ENCODE measurements around the gene BCL2A1. TPM values are rescaled to one million over a fixed set of nuclear protein-coding genes. Genes with fewer than 3 reads are reported as not detected.
"Not testable (repeated sequence)": the region's sequence is repeated elsewhere in the genome, so short reads cannot be mapped to it uniquely, and the experiment has no call there.

Gene BCL2A1
- total and polyA plus RNA-seq, 8 donors, result 0.20 to 5.2 (median 1.0) TPM; not detected in 1

GRCh38 chr15:79943820-79944219 lies 27.2 kb downstream of the BCL2A1 start:
- Histone ChIP-seq H3K4me1 (no peaks in the 10 kb centered on the region), H3K27ac (no peak overlapping the region), H3K4me3 (no peak overlapping the region), H3K27me3 (no peaks in the 10 kb centered on the region), H3K9me3 (no peaks in the 10 kb centered on the region), H3K36me3 (no peaks in the 10 kb centered on the region)
- ATAC-seq, result no peak
- FAIRE-seq, result no peak
- TF ChIP-seq, protein P1, sequence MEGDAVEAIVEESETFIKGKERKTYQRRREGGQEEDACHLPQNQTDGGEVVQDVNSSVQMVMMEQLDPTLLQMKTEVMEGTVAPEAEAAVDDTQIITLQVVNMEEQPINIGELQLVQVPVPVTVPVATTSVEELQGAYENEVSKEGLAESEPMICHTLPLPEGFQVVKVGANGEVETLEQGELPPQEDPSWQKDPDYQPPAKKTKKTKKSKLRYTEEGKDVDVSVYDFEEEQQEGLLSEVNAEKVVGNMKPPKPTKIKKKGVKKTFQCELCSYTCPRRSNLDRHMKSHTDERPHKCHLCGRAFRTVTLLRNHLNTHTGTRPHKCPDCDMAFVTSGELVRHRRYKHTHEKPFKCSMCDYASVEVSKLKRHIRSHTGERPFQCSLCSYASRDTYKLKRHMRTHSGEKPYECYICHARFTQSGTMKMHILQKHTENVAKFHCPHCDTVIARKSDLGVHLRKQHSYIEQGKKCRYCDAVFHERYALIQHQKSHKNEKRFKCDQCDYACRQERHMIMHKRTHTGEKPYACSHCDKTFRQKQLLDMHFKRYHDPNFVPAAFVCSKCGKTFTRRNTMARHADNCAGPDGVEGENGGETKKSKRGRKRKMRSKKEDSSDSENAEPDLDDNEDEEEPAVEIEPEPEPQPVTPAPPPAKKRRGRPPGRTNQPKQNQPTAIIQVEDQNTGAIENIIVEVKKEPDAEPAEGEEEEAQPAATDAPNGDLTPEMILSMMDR (IDR thresholded peaks at IDR 0.05), result no peak
- DNase-seq, result no peak
- intact Hi-C loops (cut with DNase I), result no loop called here
- WGBS, 2 donors, result 59 to 68% methylated on average over 1 of the region's 1 CpG

GRCh38 chr15:79942741-79943481 lies 28.1 kb downstream of the BCL2A1 start:
- WGBS, 2 donors, result 75 to 76% methylated on average over 7 of the region's 7 CpGs
- ATAC-seq (no peak), FAIRE-seq (no peak)

GRCh38 chr15:79939399-79939798 lies 31.6 kb downstream of the BCL2A1 start:
- H3K4me1 ChIP-seq, result no peaks in the 10 kb centered on the region
- TF ChIP-seq, protein P1 (IDR thresholded peaks at IDR 0.05), result no peak
- DNase-seq (no peak), FAIRE-seq (no peak), ATAC-seq (no peak)
- H3K27ac ChIP-seq, result no peak overlapping the region
- H3K36me3 ChIP-seq, result no peaks in the 10 kb centered on the region
- no peaks in the 10 kb centered on the region for H3K9me3 ChIP-seq
- intact Hi-C loops (cut with DNase I), result no loop called here
- WGBS, 2 donors, result 80 to 86% methylated on average over 4 of the region's 4 CpGs
- no peak overlapping the region for H3K4me3 ChIP-seq
- no peaks in the 10 kb centered on the region for H3K27me3 ChIP-seq

More at GRCh38 chr15:79942741-79943481, 28.1 kb downstream of the BCL2A1 start:
- no peak overlapping the region for H3K4me3 ChIP-seq
- no peaks in the 10 kb centered on the region for H3K4me1 ChIP-seq
- DNase-seq, result no peak
- H3K36me3 ChIP-seq, result no peaks in the 10 kb centered on the region
- intact Hi-C loops (cut with DNase I), result no loop called here
- no peaks in the 10 kb centered on the region for H3K9me3 ChIP-seq
- TF ChIP-seq, protein P1 (IDR thresholded peaks at IDR 0.05), result no peak
- H3K27ac ChIP-seq, result no peak overlapping the region
- H3K27me3 ChIP-seq, result no peaks in the 10 kb centered on the region

GRCh38 chr15:79938143-79938542 lies 32.9 kb downstream of the BCL2A1 start:
- ATAC-seq (no peak), FAIRE-seq (no peak), DNase-seq (no peak)
- intact Hi-C loops (cut with DNase I), result no loop called here
- H3K9me3 ChIP-seq, result no peaks in the 10 kb centered on the region
- H3K27me3 ChIP-seq, result no peaks in the 10 kb centered on the region
- H3K36me3 ChIP-seq, result no peaks in the 10 kb centered on the region
- no peak overlapping the region for H3K4me3 ChIP-seq
- 15 to 37% methylated on average over 1 of the region's 1 CpG for WGBS, 2 donors
- H3K4me1 ChIP-seq, result no peaks in the 10 kb centered on the region
- no peak overlapping the region for H3K27ac ChIP-seq
- TF ChIP-seq, protein P1 (IDR thresholded peaks at IDR 0.05), result no peak

- DNase-seq; H3K9me3 ChIP-seq; H3K27me3 ChIP-seq; ATAC-seq; H3K27ac ChIP-seq; FAIRE-seq; intact Hi-C loops (cut with DNase I); H3K36me3 ChIP-seq; H3K4me3 ChIP-seq; H3K4me1 ChIP-seq: not testable (repeated sequence)
- WGBS, 2 donors, result 44 to 47% methylated on average over 7 of the region's 7 CpGs
Measured at GRCh38 chr15:79935556-79936201, 35.3 kb downstream of the BCL2A1 start.
